DMS 273 treated with DMSO at 0.1 percent for 48 hours (cell line): ENCODE results near the gene STK16.

Experiments used
- DNase-seq: peaks from one replicate; lab custom pipeline; 2025; lab: John Stamatoyannopoulos, UW

Gene STK16

DNA sequence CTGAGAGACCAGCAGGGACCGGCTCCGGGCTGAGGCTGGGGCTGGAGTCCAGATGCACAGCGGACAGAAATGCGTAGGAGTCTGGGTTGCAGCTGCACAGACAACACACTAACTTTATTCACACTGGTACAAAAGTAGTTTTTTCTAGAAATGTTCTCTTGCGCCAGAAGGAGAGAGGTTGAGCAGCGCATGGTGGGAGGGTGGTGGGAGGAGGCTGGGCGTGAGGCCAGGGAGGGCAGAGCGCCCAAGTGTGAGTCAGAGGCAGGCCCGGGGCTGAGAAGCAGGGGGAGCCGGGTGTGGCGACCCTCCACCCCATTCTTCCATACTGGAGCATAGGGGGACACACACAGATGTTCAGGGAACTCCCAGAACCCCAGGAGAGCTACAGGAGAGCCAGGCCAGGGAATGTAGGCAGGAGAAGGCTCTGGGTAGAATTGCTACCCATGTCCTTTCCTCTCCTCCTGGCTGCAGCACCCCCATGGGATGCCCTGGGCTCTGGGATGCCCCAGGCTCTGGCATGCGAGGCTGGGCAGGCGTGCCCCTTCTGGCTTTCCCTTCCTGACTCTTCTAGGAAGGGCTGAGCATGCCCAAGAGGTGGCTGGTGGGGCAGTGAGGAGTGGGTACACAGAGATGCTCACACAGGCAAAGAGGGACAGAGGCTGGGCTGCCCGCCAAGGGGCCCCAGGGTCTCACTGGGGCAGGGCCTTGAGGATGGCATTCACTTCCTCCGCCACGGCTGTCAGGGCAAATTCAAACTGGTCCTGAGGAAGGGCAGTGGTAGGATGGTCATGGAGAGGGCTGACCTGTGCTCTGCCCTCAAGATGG is 44.5 kb downstream of the STK16 start:
- DNase-seq: peak; percentile 70

DNA sequence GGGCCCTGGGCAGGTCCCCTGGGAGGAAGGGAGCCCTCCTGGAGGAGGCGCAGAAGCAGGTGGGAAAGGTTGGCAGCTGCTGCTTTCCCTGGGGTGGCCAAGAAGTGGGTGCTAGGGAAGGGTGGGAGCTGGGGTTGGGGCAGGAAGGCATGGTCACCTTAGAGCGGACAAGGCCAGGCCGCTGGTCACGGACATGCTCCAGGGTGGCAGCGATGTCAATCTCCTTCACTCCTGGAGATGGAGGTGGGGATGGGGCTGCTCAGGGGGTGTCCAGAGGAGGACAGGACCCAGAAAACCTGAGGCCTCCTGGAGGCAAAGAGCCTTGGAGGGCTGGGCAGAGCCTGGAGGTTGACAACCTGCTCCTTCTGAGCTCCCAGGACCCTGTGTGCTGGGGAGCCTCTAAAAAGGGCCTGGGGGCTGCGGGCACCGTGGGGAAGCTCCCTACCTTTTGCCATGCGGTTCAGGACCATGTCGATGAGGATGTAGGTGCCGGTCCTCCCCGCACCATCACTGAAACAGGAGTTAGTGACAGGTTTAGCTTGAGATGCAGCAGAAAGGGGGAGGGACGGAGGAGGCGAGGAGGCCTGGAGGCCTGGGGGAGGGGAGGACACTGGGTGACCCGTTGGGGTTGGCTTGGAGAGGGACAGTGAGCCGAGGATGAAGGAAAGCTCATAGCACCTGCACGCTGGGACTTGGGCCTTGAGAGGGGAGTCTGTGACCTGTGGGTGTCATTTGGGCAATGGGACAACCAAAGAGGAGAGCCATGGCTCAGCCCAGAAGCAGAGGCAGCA is 45.3 kb downstream of the STK16 start:
- DNase-seq: no peak

DNA sequence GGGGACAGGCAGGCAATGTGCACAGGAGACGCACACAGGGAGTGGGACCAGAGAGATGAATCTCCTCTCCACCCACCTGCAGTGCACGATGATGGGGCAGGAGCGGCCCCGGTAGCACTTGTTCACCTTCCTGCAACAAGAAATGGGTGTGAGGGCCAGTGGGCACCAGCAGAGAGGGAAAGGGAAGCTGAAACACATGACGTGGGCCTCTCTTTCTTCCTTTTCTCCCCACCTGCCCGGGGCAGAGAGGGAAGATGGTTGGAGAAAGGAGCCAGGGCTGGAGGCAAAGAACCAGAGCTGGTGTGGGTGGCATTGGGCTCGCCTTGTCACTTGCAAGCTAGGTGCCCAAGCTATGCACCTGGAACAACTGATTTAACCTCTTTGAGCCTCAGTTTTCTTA is 46.1 kb downstream of the STK16 start:
- DNase-seq: no peak

DNA sequence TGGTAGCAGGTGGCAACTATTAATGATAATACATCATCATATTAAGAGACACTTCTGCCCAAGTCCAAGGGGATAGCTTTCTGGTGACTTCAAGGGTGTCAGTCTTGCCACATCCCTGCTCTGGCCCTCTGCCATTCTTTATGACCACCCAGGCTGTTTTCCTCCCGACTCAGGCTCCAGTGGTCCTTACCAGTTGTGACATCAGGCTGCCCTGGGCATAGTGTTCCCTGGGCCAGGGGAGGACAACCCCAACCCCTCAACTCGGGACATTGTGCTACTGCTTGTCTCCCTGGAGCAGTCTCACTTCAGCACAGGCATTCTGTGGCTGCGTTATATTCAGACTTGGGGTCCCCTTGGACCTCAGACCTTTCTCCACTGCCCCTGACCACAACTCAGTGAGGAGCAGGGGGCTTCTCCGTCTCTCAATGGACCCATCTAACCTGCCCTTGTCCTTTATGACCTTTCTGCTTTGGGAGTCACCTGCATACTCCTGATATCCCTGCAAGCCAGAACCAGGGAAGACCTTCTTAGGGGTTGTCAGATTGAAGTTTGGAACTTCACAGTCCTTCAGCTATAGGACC is 46.7 kb downstream of the STK16 start:
- no peak for DNase-seq

DNA sequence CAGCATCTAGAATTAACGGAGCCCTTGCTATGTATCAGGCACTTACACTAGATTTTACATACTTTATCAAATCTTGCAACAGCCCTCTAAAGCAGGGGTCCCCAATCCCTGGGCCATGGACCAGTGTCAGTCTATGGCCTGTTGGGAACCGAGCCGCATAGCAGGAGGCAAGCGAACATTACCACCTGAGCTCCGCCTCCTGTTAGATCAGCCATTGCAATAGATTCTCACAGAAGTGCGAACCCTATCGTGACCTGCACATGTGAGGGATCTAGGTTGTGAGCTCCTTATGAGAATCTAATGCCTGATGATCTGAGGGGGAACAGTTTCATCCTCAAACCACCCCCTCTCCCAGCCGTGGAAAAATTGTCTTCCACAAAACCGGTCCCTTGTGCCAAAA is 47.3 kb downstream of the STK16 start:
- DNase-seq: no peak

DNA sequence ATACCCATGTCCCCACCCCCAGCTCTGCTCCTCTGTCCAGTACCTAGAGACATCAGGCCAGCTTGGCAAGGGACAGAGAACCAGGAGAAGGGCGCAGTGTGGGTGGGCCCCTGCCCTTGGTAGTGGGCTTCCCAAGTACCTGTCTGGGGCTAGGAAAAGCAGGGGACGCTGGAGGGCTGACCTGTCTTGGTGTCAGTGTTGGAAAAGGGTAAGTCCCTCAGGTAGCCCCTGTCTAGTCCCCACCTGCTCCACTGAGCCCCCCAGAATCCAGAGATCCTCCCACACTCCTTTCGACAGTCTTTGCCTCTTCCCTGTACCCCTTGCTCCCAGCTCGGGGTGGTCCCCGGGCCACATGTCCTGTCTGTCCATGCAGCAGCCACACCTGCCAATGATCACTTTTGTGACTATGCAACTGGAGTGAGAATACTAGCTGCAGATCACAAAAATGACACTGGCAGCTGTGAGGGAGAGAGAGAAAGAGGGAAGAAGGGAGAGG is 48.5 kb downstream of the STK16 start:
- no peak for DNase-seq

DNA sequence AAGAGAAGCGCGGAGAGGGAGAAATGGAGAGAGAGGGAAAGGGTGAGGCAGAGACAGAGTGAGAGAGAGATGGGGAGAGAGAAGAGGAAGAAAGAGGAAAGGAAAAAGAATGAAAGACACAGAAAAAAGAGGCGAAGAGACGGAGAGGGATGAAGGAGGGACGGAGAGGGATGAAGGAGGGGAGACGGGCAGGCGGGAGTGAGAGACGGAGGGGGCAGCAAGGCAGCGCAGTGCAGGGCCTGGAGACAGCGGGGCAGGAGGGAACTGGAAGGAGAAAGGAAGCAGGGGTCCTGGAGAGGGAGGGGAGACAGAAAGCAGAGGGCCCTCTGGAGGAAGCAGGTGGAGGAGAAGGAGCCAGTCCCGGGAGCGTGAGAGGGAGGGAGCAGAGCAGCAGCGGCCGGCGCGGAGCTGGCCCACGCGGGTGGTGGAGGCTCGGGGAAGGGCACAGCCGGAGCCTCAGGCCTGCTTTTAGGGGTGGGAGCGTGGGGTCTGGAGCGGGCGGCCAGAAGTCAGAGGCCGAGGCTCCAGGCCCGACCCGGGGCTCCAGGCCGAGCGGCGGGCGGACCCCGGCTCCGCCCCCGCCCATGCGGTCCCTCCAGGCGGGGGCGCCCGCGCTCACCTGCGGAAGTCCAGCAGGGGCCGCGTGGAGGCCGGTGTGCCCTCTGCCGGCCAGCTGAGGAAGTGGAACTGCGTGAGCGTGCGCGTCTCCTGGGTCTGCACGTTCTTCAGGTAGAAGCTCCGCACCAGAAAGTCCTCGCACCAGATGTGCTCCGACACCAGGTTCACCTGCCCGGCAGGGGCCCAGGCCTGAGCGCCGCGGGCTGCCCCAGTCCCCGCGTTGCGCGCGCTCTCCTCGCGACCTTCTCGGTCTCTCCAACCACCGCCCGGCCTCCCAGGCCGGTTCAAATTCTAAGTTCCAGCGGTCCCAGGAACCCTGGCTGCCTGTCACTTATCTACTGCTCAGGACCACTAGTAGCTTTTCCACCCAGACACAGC is 49.4 kb downstream of the STK16 start:
- peak; percentile 37 for DNase-seq

DNA sequence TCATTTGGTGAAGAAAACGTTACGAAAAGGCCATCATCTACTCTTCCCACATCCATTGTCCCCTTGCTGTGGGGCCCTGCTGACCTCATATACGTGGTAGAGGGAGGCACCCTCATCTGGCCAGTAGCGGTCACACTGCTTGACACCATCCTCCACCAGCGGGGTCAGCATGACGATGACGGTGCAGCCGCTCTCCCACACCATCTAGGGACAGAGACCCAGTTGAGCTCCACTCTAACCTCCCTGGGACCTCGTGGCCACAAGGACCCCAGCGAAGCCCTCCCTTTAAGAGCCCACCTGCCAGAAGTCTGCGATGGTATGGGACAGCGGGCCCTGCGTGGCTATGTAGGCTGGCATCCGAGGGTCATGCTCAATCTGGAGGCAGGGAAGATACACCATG is 50.9 kb downstream of the STK16 start:
- DNase-seq: no peak

DNA sequence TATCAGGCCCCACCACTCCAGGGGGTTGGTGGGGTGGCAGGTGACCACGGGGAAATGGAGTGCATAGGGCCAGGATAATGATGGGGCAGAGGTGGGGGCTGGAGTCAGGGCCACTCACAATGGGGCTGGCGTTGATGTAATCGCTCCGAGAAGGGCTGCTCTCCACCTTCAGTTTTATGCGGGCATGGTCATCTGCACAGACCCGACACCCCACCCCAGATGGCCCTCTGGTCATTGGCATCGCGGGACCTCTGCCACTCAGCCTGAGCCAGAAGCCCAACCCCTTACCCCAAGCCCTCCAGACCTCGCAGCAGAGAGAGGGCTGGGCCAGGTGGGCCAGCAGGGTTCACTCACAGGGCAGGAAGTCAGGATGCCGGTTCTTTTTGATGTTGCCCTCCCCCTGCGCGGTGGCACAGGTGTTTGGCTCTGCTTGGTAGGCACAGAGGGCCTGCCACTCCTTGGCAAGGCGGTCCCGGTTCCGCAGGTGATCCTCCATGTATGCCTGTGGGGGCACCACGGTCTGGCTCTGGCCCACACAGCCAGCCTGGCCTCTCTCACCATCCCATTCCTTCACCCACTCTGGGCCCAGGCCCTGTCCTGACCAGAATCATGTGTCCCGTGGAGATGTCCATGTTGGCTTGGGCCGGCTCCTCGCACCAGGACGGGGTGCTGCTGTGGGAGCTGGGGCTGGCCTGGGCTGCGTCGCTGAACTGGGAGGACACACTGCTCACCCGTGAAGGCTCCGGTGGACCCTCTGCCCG is 51.5 kb downstream of the STK16 start:
- no peak for DNase-seq

DNA sequence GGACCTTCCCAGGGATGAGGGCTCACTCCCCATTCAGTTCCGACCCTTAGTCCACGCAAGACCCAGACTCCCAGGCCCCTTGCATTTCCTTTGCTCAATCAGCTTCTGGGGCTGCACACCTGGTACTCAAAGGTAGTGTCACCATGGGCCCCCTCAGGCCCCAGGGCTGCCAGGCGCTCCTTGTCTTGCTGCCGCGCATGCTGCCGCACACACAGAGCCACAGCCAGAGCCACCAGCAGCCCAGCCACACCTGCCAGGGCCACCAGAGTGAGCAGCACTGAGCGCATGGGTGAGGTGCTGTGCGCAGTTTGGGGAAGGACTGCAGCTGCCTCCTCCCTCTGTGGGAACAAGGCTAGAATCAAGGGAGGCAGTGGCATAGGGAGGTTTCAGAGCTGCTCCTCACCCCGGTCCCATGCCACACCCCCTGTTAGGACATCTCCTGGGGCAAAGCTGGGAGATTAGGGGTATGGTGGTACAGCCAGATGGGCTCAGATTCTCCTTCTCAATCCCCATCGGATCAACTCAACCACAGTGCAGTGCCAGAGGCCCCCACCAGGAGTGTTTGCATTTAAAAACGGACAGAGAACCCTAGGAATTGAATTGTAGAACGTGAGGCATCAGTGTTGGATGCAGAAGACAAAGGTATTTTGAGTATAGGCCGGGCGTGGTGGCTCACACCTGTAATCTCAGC is 52.6 kb downstream of the STK16 start:
- no peak for DNase-seq

DNA sequence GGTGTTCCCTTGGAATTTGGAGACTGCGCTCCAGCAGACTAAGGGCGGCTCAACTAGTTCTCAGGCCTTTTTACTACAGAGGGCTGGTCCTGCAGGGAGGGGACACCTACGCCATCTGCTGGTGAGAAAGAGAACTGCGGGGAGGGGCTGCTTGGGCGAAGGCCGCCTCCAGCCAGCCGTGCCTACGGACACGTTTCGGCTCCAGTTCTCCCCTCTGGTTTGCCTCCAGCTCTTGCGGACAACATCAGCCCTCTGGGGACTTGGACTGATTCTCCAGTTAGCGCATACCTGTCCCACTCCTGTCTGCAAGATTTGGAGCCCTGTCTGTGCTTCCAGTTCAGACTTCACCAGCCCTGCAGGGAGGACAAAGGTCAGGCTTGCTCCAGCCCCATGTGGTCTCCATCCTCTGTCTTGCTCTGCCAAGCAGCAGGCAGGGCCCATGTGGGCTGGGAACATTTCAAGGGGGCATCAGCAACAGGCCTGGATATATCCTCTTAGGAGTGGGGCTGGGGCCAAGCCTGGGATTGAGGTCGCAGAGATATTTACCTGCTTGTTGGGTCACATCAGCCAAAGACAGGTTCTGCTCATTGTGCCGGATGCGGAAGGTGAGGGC is 53.6 kb downstream of the STK16 start:
- peak; percentile 32 for DNase-seq

DNA sequence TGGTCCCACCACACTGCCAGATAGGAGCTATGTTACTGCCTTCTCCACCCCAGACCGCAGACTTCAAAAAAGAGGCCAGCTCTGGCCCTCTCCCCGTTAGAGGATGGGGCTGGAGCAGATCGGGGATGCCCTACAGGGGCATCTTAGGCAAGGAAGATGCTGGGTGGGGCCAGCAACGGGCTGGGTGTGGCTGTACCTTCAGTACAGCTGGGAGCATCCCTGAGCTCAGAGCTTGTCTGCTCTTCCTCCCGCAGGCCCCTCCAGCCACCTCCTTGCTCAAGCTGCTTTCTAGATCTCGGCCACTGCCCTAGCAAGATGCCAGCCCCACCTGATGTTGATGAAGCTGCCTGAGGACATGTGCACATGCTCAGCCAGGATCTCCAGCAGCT is 54.1 kb downstream of the STK16 start:
- no peak for DNase-seq
